GM21786 (cell line): ENCODE measurements around the gene OR51E1.
A peak's percentile ranks its signal among the peaks of the same experiment; 100 is the strongest.

ENCODE experiments used
- ATAC-seq: cut with Tn5 transposase; IDR thresholded peaks from one replicate; pipeline ENCODE4 v1.9.1; 2021; ENCODE audit not compliant: unreplicated experiment

Gene OR51E1

DNA sequence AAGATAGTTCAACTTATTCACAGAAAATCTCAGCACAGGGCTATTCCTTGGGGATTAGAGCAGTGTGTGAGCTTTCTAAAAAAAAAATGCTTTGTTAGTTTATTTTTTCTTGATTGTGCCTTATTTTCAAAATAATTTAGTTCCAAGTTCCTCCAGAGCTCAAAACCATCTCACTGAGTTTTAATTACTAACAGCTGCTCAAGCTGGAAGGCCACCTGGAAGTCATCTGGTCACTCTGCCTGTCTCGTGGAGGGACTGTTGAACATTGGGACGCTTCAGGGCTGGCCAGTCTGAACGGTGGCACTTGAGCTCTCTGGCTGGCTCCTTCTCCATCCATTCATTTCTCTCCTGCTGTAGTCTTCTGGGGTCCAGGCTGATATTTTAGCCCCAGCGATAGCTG is 4.0 kb downstream of the OR51E1 start:
- no peak for ATAC-seq

DNA sequence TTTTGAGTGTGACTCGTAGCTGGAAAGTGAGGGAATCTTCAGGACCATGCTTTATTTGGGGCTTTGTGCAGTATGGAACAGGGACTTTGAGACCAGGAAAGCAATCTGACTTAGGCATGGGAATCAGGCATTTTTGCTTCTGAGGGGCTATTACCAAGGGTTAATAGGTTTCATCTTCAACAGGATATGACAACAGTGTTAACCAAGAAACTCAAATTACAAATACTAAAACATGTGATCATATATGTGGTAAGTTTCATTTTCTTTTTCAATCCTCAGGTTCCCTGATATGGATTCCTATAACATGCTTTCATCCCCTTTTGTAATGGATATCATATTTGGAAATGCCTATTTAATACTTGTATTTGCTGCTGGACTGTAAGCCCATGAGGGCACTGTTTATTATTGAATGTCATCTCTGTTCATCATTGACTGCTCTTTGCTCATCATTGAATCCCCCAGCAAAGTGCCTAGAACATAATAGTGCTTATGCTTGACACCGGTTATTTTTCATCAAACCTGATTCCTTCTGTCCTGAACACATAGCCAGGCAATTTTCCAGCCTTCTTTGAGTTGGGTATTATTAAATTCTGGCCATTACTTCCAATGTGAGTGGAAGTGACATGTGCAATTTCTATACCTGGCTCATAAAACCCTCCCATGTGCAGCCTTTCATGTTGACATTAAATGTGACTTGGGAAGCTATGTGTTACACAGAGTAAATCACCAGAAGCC is 11.0 kb downstream of the OR51E1 start:
- ATAC-seq: no peak

DNA sequence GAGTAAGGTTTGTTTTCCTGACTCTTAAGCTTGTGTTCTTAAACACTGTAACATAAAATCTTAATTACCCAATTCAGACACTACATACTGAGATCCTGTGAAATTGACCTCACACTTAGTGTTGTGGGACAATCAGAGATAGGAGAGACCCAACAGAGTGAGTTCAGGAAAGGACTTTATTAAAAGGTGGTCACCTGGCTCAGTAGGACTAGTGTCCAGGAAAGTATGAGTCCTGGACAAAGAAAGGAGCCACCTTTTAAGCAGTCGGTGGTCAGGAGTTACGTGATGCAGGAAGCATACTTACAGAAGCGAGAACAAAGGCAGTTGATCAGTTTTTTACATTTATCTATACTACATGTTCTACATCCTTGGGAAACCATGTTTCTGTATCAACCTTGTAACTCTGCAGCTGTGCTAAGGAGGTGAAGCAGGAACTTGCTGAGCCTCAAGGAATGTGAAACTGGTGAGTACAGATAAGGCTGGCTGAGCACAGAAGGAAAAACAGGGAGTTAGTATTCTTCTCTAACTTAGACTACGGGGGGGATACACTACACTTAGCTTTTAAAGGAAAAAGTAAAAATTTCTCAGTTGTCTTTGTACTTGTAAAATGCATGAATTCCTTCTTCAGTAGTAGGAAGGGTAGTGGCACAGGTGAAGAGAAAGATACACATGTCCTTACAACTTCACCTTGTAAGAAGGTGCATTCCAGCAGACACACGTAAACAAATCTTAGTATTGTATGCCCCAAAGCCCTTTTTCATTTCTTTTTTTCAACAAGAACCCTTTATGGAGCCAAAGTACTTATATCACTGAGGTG is 15.1 kb downstream of the OR51E1 start:
- no peak for ATAC-seq

DNA sequence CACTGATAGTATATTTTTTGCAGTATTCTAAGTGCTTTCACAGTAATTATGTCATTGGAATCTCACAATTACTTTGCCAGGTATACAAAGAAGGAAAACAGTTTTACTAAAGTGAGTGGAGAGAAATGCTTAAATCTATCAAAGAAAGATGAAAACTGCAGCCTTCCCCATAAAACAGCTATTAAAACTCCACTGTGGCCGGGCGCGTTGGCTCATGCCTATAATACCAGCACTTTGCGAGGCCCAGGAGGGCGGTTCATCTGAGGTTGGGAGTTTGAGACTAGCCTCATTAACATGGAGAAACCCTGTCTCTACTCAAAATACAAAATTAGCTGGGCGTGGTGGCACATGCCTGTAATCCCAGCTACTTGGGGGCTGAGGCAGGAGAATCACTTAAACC is 19.1 kb downstream of the OR51E1 start:
- no peak for ATAC-seq

DNA sequence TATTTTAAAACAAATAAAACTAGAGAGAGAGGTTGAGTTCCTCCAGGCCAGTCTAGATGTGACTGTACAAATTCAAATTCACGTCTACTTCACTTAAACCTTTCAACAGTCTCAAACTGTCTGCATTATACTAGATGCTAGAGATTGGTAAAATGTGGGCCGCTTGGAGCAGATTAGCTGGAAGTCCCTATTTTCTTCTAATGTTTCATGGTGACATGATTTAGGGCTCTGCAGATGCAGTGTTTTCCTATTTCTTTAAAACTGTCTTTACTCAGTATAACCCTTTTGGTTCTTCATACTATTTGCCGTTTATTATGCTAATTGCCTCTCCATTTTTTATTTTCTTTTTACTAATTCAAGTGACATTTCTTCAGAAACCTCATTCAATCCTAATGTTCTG is 20.4 kb downstream of the OR51E1 start:
- ATAC-seq: no peak

DNA sequence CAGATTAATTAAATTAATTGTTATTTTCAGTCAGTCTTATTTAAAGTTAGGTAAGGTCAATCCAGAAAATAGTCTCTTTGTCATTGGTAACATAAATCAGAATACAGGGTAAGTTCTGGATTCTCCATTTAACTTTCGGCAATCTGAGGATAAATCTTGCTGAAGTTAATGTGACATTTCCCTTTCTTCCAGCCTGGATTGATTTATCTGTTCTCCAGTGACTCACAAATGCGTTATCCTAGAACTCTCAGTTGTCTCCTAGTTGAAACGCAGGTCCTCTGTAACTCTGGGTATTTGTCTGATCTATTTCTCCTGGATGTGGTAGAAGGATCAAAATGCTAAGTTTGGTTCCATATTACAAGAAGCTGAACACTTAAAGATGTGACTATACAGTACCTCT is 21.0 kb downstream of the OR51E1 start:
- no peak for ATAC-seq

DNA sequence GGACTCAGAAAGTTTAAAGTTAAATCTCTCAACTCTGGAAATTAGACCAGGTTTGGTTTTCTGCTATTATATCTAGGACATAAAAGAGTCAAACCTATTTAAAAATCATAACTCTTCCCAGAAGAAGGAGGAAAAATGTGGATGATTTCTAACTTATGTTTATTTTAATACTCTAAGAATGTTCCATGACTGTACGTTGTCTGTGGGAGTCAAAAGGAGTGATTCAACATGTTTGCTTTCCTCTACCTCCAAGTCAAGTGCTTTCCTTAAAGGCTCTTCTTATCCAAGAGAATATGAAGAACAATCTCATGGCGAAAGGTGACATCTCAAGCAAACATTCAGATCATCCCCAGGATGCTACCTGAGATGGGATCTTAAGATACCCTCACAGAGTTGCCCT is 21.6 kb downstream of the OR51E1 start:
- no peak for ATAC-seq

DNA sequence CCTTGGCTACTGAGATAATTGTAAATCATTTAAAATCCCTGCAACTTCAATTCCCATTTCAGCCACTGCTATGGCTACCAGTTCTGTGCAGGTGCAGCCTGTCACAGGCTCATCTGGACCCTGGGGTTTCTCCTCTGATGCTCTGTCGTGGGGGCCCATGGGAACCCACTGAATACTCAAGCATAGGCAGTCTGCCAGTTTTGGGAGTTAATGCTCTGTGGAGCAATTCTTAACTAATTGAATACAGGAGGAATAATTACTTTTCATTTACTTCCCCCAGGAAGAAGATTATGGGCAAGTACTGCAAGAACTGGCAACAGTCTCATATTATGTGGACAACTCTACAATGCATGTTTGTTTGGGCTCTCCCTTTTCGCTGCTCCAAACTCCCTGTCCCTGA is 28.0 kb downstream of the OR51E1 start:
- ATAC-seq: no peak

DNA sequence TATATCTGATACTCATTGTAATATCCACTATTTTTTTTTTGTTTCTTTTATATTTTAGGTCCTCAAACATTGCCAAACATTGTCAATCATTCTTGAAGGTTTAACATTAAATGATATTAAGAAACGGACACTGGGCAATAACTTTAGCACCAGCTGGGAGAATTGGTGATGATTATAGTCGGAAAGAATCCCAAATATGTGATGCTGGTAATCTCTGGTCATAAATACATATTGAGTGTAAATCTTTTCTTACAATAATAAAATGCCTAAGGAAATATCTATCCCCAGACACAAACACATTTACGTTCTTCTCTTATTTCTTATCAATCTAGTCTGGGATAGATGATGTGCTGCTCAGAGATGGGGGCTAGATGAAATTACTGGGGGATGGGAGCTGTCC is 28.7 kb downstream of the OR51E1 start:
- ATAC-seq: no peak

DNA sequence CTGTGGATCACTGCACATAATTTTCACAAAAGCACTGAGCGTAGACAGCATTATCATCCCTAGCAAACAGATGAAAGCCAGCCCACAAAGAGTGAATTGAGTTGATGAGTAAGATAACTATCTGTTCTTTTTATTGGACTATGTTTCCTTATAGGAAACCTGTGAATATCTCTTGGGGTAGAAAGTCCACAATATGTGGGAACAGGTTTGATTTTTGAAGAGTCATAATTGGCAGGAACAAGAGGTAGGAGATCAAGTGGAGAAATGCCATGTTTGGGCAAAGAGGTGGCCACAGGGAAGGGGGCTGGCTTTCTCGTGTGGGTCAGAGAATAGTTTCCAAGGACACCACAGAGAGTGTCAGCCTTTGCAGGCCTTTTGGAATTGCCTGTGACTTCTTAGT is 30.0 kb downstream of the OR51E1 start:
- no peak for ATAC-seq

DNA sequence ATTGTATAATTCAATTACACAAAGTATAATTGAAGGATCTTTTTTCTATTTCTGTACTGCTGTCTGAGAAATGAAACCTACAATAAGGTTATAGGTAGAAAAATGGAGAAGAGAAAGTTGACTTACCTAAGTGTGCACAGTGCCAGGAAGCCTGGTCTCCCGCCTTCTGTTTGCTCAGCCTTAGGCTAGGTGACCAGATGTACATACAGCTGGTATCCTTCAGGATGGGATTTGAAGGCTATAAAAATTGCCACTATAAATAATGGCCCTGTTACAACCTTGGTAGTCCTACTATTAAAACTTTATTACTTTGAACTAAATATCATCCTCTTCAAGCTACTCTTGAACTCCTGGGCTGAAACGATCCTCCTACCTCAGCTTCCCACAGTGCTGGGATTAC is 34.2 kb downstream of the OR51E1 start:
- no peak for ATAC-seq

DNA sequence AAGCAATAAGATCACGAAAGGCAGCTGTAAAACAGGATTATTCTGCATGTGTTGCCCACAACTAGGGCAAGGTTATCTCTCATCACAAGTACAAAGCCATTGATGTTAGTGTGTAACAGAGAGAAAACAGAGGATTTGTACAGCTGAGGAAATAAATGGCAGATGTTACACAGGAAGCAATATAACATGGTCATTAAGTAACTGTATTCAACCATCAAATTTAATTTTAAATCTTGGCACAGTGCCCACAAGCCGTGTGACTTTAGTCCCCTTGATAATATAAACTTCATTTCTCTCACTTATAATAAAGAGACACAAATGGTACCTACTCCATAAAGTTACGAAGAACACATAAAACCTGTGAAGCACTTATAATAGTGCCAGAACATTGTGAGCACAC is 36.6 kb downstream of the OR51E1 start:
- no peak for ATAC-seq

DNA sequence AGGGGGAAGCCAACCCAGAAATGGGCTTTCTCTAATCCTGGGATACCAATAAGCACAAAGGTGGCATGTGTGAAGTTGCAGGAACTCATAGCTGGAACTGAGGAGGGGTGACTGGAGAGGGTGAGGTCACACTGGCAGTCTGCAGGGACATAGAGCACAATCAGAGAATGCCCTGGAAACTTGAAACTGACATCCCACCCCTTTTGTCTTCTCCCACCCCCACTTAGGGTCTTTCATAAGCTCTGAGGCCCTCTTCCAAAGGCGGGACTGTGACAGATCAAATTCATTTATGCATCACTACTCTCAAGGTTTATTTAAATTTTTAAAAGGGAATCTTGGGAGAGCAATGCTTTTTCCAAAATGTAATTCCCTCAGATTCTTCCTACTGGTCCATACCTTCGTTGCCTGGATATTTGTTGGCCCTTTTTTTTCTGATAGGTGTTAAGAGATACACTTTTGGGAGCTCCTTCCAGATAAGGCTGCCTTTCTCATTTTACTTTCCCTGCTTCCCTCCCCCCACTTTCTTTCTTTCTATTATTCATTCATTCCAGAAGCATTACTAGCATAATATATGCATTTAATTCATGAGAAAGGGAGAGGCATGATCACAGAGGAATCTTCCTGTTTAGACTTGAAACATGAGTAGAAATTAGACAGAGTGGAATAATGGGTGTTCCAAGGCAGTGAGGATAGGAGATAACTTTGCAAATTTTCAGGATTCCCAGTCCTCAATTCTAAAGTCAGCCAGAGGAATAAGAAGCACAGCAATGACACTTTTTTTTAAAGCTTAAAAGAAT is 39.0 kb downstream of the OR51E1 start:
- no peak for ATAC-seq

DNA sequence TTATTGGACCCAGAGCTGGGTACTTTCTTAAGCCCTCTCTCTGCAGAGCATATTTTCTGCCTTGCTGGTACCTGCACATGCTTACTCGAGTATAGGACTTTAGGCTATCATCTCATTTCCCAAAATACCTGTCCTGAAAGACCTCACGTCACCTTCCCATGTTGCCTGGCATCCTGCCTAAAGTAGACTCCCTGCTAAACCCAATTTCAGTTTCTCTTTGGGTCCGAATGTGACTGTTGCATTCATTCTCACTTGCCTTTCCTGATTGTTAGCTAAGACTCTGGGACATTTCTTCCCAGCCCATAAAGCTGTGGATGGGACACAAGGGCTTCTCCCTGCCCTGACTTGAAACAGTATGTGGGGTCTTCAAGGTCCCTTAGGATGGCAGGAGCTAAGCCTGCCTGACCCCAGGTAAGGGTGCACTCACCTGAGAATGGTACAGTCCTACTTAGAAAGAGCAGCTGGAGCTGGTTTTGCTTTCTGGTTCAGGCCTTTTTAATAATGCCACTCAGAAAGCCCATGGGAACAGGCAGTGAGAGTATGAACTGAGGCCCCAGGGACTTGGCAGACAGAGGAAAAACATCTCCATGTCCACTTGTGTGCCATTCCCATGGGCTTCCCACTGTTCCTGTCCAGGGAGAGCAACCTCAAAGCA is 41.0 kb downstream of the OR51E1 start:
- ATAC-seq: no peak

DNA sequence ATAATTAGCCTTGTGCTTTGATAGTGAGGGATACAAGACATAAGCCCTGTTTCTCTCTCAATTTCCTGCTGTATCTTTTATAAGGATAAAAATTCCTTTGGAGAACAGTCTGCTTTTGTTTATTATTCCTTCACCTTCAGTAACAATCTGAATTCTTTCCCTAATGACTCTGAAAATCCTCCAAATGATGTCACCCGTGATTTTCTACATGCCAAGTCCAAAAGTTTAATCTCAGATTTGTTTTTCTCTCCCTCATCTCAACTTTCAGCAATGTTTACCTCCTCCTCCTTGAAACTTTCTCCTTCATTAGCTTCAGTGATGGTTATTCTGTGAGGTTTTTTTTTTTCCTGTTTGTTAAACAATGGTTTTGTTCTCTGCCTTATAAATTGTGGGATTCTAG is 51.7 kb downstream of the OR51E1 start:
- no peak for ATAC-seq

DNA sequence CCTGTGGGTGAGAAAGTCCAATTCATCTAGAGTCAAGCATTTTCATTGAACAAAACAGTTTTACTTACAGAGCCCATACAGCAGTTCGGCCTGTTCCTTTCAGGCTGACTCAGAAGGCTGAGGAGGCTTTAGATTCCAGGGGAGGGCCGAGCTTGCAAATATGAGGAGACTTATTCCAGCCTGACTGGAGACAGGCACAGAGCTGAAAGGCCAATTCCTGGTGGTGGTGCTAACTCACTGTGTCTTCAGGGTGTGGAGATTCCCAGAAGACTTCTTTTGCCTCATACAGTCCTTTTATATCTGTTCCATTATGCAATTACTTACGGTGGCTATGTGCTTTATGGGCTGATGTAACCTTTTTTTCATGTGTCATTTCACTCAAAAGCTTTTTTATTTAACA is 53.8 kb downstream of the OR51E1 start, which contains the start of gene OR51E2:
Gene OR51E2, minus strand, starts transcription at position 269 of the 400 bp plus-strand sequence. CDS start 15,142 bp downstream, outside the sequence.
- ATAC-seq: no peak

DNA sequence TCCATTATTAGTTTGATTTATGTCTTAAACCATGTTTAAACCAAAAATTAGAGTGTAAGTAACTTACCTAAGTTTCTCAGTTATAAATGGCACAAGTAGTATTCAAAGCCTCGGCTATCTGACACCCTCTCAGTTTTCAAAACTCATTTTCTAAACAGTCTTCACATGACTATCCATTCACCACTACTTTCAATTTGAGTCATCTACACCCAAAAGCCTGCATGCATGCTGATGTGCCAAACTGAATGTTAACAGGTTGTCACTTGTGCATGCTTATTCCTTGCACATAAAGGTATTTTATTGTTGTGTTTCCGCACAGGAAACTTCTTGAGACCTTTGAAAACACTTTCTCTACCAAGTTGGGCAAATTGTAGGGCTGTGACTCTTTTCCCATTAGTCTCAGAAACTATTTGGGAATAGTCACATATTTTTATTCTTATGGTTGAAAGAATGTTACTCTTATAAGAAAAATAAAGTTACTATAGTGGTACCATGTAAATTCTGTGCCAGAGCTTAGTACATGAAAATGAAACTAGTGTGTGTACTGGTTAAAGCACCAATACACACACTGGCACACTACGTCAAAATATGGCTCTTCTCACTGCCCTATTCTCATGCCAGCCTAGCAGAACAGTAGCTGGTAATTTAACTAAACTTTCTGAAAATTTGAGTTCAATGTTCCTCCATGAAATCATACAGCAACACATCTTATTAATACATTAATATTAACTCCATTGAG is 56.1 kb downstream of the OR51E1 start:
- peak; percentile 89 for ATAC-seq

DNA sequence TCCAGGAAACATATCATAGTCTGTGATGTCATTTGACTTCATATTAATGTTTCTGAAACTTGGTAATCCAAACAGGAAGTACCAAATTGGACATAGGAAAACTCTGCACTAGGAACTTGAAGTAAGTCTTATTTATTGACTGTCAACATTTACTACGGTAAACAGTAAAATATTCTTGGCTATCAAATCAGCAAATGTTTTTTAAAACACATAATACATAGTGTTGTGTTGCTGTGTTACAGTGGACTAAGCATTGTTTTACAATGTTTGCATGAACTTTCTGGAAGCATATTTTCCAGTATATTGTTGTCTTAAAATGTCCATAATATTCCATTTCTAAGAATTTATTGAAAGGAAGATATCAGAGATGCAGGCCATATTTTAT is 56.6 kb downstream of the OR51E1 start:
- ATAC-seq: no peak

DNA sequence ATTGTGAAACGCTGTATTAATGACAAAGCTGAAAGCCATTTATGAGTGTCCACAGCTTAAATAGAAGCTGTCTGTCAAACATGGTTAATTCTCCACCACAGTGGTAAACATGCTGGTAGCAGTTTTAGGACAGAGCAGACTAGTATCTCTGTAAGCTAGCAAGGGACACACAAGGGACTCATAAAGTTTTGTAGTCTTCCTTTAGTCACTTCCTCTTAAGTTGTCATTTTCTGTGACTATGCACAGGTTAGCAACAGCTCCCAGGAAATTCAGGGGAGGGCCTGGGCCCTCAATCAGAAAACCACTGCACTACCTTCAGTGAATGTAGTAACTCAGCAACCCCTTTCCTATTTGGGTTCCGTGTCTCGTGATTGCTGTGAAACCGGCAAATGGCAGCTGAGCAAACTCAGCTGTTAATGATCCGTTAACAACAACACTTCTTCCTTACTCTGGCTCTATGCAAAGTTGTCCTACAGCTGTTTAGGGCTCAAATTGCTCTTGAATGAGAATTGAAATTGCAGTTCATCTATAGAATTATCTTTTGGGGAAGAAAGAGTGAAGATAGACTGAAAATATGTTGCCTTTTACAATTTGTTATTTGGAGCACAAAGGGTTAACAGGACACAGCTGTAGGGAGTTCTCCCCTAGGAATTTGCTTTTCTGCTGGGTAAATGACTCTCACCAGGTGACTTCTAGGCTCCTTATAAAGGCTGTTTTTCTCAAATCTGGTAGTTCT is 60.4 kb downstream of the OR51E1 start, which contains the start of gene MMP26:
Gene MMP26, plus strand, starts transcription at position 731 of the 736 bp plus-strand sequence.
- ATAC-seq: peak; percentile 44
